Erythroblast (primary cell): ENCODE results near the gene SALL4.

ENCODE experiments used
- GATA1 ChIP-seq: IDR thresholded peaks from 2 replicates; pipeline ENCODE4 v1.6.1; 2011; ENCODE audit warnings: low read depth, mild to moderate bottlenecking, control low read depth, low read length, moderate library complexity
- POLR2A ChIP-seq: IDR thresholded peaks from 2 replicates; pipeline ENCODE4 v1.6.1; 2011; ENCODE audit warnings: mild to moderate bottlenecking, low read length

GRCh38 chr20:51733070-51733469 lies 69.3 kb downstream of the SALL4 start:
- TF ChIP-seq POLR2A: no peak
- TF ChIP-seq GATA1: no peak
